GM21529 (cell line): Measurements from ENCODE around the gene PACRG.
A peak's percentile ranks its signal among the peaks of the same experiment; 100 is the strongest.

Experiments
- ATAC-seq: cut with Tn5 transposase; IDR thresholded peaks from one replicate; pipeline ENCODE4 v1.9.1; 2021; ENCODE audit not compliant: unreplicated experiment

Gene PACRG

GRCh38 chr6:163127587-163127986, 399.8 kb downstream of the PACRG start:
- ATAC-seq, result no peak

GRCh38 chr6:163128324-163128723, 400.6 kb downstream of the PACRG start:
- ATAC-seq, result no peak

GRCh38 chr6:163132050-163132750, 404.4 kb downstream of the PACRG start:
- no peak for ATAC-seq

- ATAC-seq, result peak; percentile 45
Measured at GRCh38 chr6:163133017-163133416, 405.2 kb downstream of the PACRG start.

- no peak for ATAC-seq
Measured at GRCh38 chr6:163133691-163134090, 405.9 kb downstream of the PACRG start.

- ATAC-seq, result no peak
Measured at GRCh38 chr6:163136681-163137397, 409.1 kb downstream of the PACRG start.

- no peak for ATAC-seq
Measured at GRCh38 chr6:163137398-163137881, 409.7 kb downstream of the PACRG start.

GRCh38 chr6:163146036-163146435, 418.3 kb downstream of the PACRG start:
- no peak for ATAC-seq

- no peak for ATAC-seq
Measured at GRCh38 chr6:163147994-163148393, 420.2 kb downstream of the PACRG start.

GRCh38 chr6:163148451-163149278, 420.9 kb downstream of the PACRG start:
- ATAC-seq, result no peak

GRCh38 chr6:163149279-163149848, 421.6 kb downstream of the PACRG start:
- no peak for ATAC-seq

GRCh38 chr6:163151212-163151611, 423.4 kb downstream of the PACRG start:
- ATAC-seq, result no peak

GRCh38 chr6:163152701-163153100, 424.9 kb downstream of the PACRG start:
- ATAC-seq, result no peak

- no peak for ATAC-seq
Measured at GRCh38 chr6:163159110-163159509, 431.3 kb downstream of the PACRG start.

- no peak for ATAC-seq
Measured at GRCh38 chr6:163159689-163160088, 431.9 kb downstream of the PACRG start.

- ATAC-seq, result no peak
Measured at GRCh38 chr6:163162007-163162873, 434.5 kb downstream of the PACRG start.

- no peak for ATAC-seq
Measured at GRCh38 chr6:163162874-163163213, 435.1 kb downstream of the PACRG start.

- ATAC-seq, result no peak
Measured at GRCh38 chr6:163164175-163164900, 436.6 kb downstream of the PACRG start.

- no peak for ATAC-seq
Measured at GRCh38 chr6:163165155-163165910, 437.6 kb downstream of the PACRG start.
